Hepatocyte (in vitro differentiated cells): ENCODE measurements around the gene LRCH1. TPM values are rescaled to one million over a fixed set of nuclear protein-coding genes. Genes with fewer than 3 reads are reported as not detected.
A peak's percentile ranks its signal among the peaks of the same experiment; 100 is the strongest.

Experiments used
- DNase-seq: peaks from one replicate; pipeline ENCODE4 v3.0.0-alpha.2; 2016; ENCODE audit warnings: low spot score
- H2AFZ ChIP-seq: fragments of 200-600 bp; sonication (generic); 2 replicates; pipeline ENCODE4 v1.6.0; 2016; ENCODE audit warnings: antibody characterized with exemption, mild to moderate bottlenecking
- H3K27ac ChIP-seq: fragments of 200-600 bp; sonication (generic); 2 replicates; pipeline ENCODE4 v1.5.1; 2016; ENCODE audit warnings: mild to moderate bottlenecking
- H3K27me3 ChIP-seq: fragments of 200-600 bp; sonication (generic); 2 replicates; pipeline ENCODE4 v1.6.1; 2016
- H3K36me3 ChIP-seq: fragments of 200-600 bp; sonication (generic); replicated peaks from 2 replicates; pipeline ENCODE4 v1.5.1; 2016; ENCODE audit warnings: low read depth; ENCODE audit not compliant: insufficient read depth
- H3K4me1 ChIP-seq: fragments of 200-600 bp; sonication (generic); 2 replicates; pipeline ENCODE4 v1.5.1; 2016; ENCODE audit warnings: mild to moderate bottlenecking, moderate library complexity; ENCODE audit not compliant: insufficient read depth
- H3K4me2 ChIP-seq: fragments of 200-600 bp; sonication (generic); 2 replicates; pipeline ENCODE4 v1.6.0; 2016
- H3K4me3 ChIP-seq: fragments of 200-600 bp; sonication (generic); 2 replicates; pipeline ENCODE4 v1.5.1; 2016; ENCODE audit warnings: mild to moderate bottlenecking
- H3K79me2 ChIP-seq: fragments of 200-600 bp; sonication (generic); 2 replicates; pipeline ENCODE4 v1.6.0; 2017; ENCODE audit warnings: mild to moderate bottlenecking
- H3K9me2 ChIP-seq: fragments of 200-600 bp; sonication (generic); replicated peaks from 2 replicates; pipeline ENCODE4 v1.6.0; 2017; ENCODE audit warnings: mild to moderate bottlenecking; ENCODE audit not compliant: insufficient read depth
- H3K9me3 ChIP-seq: fragments of 200-600 bp; sonication (generic); 2 replicates; pipeline ENCODE4 v1.5.1; 2016; ENCODE audit warnings: low read depth, mild to moderate bottlenecking
- H4K20me1 ChIP-seq: fragments of 200-600 bp; sonication (generic); 2 replicates; pipeline ENCODE4 v1.6.0; 2016; ENCODE audit warnings: mild to moderate bottlenecking; ENCODE audit not compliant: insufficient read depth, poor library complexity, severe bottlenecking
- EZH2 ChIP-seq: fragments of 200-600 bp; sonication (generic); IDR thresholded peaks from 2 replicates; pipeline ENCODE4 v1.6.1; 2016; ENCODE audit warnings: antibody characterized with exemption, mild to moderate bottlenecking, borderline replicate concordance
- EZH2phosphoT487 ChIP-seq: fragments of 200-600 bp; sonication (generic); IDR thresholded peaks from one replicate; pipeline ENCODE4 v1.6.1; 2018; ENCODE audit warnings: antibody characterized with exemption, mild to moderate bottlenecking, low read depth, moderate library complexity; ENCODE audit not compliant: unreplicated experiment, severe bottlenecking
- WGBS: methylation state at CpG from one replicate; pipeline ENCODE4 v1.1.6; 2016; ENCODE audit warnings: low lambda C conversion rate; ENCODE audit errors: missing lambda C conversion rate; 5-methylcytosine and 5-hydroxymethylcytosine counted together
- polyA plus RNA-seq: library from polyadenylated mRNA; unstranded; fragments of >200 nt; fragmentation: Nextera tagmentation; extraction: Ambion mirVana; gene quantifications from 2 replicates; pipeline ENCODE4 v1.2.1, GENCODE V29; 2016
- total RNA-seq: library from RNA; depleted of rRNA; stranded (reverse); fragments of >200 nt; gene quantifications from 2 replicates; pipeline ENCODE4 v1.2.3, GENCODE V29; 2014
- TF ChIP-seq, protein P1 (sequence below): fragments of 200-600 bp; sonication (generic); IDR thresholded peaks from 2 replicates; pipeline ENCODE4 v1.5.1; 2016; ENCODE audit warnings: antibody characterized with exemption, mild to moderate bottlenecking; ENCODE audit not compliant: poor library complexity

LRCH1 gene
- total and polyA plus RNA-seq, 2 experiments from 2014 or later = 5.7 to 14.1 TPM

DNA sequence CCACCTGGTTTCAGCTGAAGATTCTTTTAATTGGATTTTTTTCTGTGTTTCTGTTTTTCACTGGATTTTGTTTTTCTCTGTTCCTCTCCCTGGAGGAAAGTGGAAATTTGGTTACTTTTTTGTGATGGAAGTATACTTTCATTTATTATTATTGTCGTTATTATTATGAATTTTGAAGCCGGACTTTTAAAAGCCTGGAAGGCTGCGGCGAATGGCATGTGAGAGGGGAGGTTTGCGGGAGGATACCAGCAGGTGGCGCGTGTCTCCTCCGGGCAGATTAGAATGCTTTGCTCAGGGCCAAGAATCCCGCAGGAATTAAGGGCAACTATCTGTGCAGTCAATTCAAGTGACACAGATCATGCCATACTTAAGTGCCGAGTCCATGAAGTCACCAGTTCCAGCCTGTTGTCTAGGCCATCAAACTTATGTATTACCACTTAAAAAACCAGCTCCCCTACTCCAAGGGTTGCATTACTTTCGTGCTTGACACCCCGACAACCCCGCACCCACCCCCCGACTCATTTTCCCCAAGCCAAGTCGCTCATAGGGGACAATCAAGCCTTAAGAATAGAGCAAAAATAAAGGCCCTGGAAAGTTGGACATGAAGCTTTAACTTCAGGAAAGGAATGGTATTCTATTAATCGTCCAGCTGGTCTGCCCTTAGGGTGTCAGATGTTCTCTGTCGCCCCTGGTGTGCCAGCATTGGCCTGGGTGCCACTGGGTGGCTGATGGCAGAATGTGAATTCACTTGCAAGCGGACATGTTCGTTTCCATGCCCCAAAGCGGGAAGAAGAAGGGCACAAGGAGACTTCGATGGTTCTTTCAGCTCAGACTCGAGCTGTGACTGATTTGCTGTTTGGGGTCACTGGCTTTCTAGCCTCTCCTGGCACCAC lies 1.3 kb upstream of the LRCH1 start:
- H3K9me3 ChIP-seq = no peaks in the 10 kb centered on the region
- H3K27ac ChIP-seq = no peak overlapping the region
- H3K4me2 ChIP-seq = peak overlapping the region; percentile 95
- H3K36me3 ChIP-seq = no peaks in the 10 kb centered on the region
- no peaks in the 10 kb centered on the region for H3K27me3 ChIP-seq
- no peak overlapping the region for H2AFZ ChIP-seq
- peaks cover 45% of the 10 kb centered on the region for H3K79me2 ChIP-seq
- H3K4me3 ChIP-seq = no peak overlapping the region
- TF ChIP-seq, protein P1, sequence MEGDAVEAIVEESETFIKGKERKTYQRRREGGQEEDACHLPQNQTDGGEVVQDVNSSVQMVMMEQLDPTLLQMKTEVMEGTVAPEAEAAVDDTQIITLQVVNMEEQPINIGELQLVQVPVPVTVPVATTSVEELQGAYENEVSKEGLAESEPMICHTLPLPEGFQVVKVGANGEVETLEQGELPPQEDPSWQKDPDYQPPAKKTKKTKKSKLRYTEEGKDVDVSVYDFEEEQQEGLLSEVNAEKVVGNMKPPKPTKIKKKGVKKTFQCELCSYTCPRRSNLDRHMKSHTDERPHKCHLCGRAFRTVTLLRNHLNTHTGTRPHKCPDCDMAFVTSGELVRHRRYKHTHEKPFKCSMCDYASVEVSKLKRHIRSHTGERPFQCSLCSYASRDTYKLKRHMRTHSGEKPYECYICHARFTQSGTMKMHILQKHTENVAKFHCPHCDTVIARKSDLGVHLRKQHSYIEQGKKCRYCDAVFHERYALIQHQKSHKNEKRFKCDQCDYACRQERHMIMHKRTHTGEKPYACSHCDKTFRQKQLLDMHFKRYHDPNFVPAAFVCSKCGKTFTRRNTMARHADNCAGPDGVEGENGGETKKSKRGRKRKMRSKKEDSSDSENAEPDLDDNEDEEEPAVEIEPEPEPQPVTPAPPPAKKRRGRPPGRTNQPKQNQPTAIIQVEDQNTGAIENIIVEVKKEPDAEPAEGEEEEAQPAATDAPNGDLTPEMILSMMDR = peak; percentile 89
- TF ChIP-seq EZH2 = no peak
- no peaks in the 10 kb centered on the region for H3K9me2 ChIP-seq
- peaks cover 17% of the 10 kb centered on the region for H4K20me1 ChIP-seq
- peaks cover 20% of the 10 kb centered on the region for H3K4me1 ChIP-seq
- peak; percentile 86 for DNase-seq
- WGBS = 55% methylated on average over 22 of the region's 22 CpGs

DNA sequence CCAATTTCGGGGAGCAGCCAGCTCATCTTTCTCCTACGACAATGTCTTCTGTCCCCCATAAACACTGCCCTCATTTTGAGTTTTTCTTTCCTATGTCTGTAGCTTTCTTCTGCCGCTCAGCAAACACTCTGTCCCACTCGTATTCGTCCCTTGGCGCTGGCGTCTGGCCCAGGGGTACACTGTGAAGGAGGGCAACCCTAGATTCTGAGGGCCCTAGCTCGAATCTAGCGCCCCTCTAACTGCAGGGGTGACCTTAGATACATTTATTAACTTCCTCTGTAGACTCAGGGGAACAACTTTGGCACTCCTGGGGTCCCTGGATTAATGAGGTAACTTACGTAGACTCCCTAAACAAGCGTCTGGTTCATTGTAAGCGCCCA lies 677 bp upstream of the LRCH1 start:
- peak overlapping the region; percentile 95 for H3K4me2 ChIP-seq
- no peak for DNase-seq
- H3K9me3 ChIP-seq = no peaks in the 10 kb centered on the region
- H3K27me3 ChIP-seq = no peaks in the 10 kb centered on the region
- H3K36me3 ChIP-seq = no peaks in the 10 kb centered on the region
- WGBS = 46% methylated on average over 12 of the region's 12 CpGs
- no peak for TF ChIP-seq EZH2phosphoT487
- no peak for TF ChIP-seq EZH2
- TF ChIP-seq, protein P1 = no peak
- peak overlapping the region; percentile 82 for H2AFZ ChIP-seq
- H3K27ac ChIP-seq = peak overlapping the region; percentile 92
- H3K4me3 ChIP-seq = peak overlapping the region; percentile 98
- peaks cover 51% of the 10 kb centered on the region for H3K79me2 ChIP-seq
- H3K9me2 ChIP-seq = no peaks in the 10 kb centered on the region
- H4K20me1 ChIP-seq = peaks cover 22% of the 10 kb centered on the region
- peaks cover 20% of the 10 kb centered on the region for H3K4me1 ChIP-seq

DNA sequence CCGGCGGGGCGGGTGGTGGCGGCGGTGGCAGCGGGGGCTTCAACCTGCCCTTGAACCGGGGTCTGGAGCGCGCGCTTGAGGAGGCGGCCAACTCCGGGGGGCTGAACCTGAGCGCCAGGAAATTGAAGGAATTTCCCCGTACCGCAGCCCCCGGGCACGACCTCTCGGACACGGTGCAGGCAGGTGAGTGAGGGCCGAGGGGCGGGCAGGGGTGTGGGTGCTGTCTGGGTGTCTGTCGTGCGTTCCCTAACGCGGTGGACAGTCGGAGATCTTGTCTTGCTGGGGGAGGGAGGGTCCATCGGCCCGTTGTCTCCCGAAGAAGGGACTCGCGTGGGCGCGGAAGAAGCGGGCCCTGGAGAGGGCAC lies 533 bp downstream of the LRCH1 start:
- Histone ChIP-seq H3K27ac (peak overlapping the region; percentile 92), H3K36me3 (no peaks in the 10 kb centered on the region), H3K9me3 (no peaks in the 10 kb centered on the region), H3K4me3 (peak overlapping the region; percentile 98), H3K4me1 (peaks cover 20% of the 10 kb centered on the region), H3K27me3 (no peaks in the 10 kb centered on the region), H2AFZ (peak overlapping the region; percentile 79), H4K20me1 (peaks cover 25% of the 10 kb centered on the region), H3K4me2 (peak overlapping the region; percentile 95), H3K9me2 (no peaks in the 10 kb centered on the region), H3K79me2 (peaks cover 63% of the 10 kb centered on the region)
- 1% methylated on average over 28 of the region's 34 CpGs for WGBS
- TF ChIP-seq, protein P1 = no peak
- TF ChIP-seq EZH2phosphoT487 (no peak), EZH2 (no peak)
- DNase-seq = no peak
